Ishikawa (cell line): ENCODE measurements around the gene TENT5A.

Experiments used
- CEBPB ChIP-seq: IDR thresholded peaks from 2 replicates; pipeline ENCODE4 v1.6.1; 2012
- CREB1 ChIP-seq: IDR thresholded peaks from 2 replicates; pipeline ENCODE4 v1.6.1; 2012; ENCODE audit warnings: low read depth
- EGR1 ChIP-seq: IDR thresholded peaks from 2 replicates; pipeline ENCODE4 v1.6.1; 2012
- EP300 ChIP-seq: IDR thresholded peaks from 2 replicates; pipeline ENCODE4 v1.6.1; 2012; ENCODE audit warnings: borderline replicate concordance
- FOXM1 ChIP-seq: IDR thresholded peaks from 2 replicates; pipeline ENCODE4 v1.6.1; 2012; ENCODE audit warnings: low read depth, borderline replicate concordance
- MAX ChIP-seq: IDR thresholded peaks from 2 replicates; pipeline ENCODE4 v1.6.1; 2012
- NFIC ChIP-seq: IDR thresholded peaks from 2 replicates; pipeline ENCODE4 v1.6.1; 2012
- RAD21 ChIP-seq: IDR thresholded peaks from 2 replicates; pipeline ENCODE4 v1.6.1; 2012; ENCODE audit warnings: low read depth
- TAF1 ChIP-seq: IDR thresholded peaks from 2 replicates; pipeline ENCODE4 v1.6.1; 2012; ENCODE audit warnings: low read depth, mild to moderate bottlenecking
- TCF12 ChIP-seq: IDR thresholded peaks from 2 replicates; pipeline ENCODE4 v1.6.1; 2012; ENCODE audit warnings: low read depth
- TEAD4 ChIP-seq: IDR thresholded peaks from 2 replicates; pipeline ENCODE4 v1.6.1; 2012
- YY1 ChIP-seq: IDR thresholded peaks from 2 replicates; pipeline ENCODE4 v1.6.1; 2012; ENCODE audit warnings: low read depth
- ZBTB7A ChIP-seq: IDR thresholded peaks from 2 replicates; pipeline ENCODE4 v1.6.1; 2012; ENCODE audit warnings: low read depth
- TF ChIP-seq, protein P1 (sequence below): IDR thresholded peaks from 2 replicates; pipeline ENCODE4 v1.6.1; 2012; ENCODE audit warnings: low read depth, mild to moderate bottlenecking
- TF ChIP-seq, protein P2 (sequence below): IDR thresholded peaks from 2 replicates; pipeline ENCODE4 v1.6.1; 2012

TENT5A gene

DNA sequence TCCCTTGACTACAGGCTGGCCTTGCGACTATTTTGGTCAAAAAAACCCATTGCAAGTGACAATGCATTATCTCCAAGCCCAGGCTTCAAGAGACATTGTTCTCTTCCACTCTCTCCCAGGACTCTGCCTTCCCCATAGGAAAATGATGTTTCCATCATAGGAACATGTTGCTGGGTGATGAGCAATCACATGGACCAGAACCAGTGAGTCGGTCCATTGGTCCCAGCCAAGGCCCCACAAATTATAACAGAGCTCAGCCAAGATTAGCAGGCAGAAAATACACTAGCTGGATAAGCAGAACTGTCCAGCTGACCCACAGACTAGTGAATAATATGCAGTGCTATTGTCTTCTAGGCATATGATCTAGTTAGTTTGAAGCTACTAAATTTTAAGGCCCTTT is 27.4 kb downstream of the TENT5A start:
- TF ChIP-seq MAX = no peak
- TF ChIP-seq TEAD4 = no peak
- TF ChIP-seq, protein P1, sequence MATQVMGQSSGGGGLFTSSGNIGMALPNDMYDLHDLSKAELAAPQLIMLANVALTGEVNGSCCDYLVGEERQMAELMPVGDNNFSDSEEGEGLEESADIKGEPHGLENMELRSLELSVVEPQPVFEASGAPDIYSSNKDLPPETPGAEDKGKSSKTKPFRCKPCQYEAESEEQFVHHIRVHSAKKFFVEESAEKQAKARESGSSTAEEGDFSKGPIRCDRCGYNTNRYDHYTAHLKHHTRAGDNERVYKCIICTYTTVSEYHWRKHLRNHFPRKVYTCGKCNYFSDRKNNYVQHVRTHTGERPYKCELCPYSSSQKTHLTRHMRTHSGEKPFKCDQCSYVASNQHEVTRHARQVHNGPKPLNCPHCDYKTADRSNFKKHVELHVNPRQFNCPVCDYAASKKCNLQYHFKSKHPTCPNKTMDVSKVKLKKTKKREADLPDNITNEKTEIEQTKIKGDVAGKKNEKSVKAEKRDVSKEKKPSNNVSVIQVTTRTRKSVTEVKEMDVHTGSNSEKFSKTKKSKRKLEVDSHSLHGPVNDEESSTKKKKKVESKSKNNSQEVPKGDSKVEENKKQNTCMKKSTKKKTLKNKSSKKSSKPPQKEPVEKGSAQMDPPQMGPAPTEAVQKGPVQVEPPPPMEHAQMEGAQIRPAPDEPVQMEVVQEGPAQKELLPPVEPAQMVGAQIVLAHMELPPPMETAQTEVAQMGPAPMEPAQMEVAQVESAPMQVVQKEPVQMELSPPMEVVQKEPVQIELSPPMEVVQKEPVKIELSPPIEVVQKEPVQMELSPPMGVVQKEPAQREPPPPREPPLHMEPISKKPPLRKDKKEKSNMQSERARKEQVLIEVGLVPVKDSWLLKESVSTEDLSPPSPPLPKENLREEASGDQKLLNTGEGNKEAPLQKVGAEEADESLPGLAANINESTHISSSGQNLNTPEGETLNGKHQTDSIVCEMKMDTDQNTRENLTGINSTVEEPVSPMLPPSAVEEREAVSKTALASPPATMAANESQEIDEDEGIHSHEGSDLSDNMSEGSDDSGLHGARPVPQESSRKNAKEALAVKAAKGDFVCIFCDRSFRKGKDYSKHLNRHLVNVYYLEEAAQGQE = no peak
- TF ChIP-seq CEBPB = no peak

- TF ChIP-seq RAD21 (no peak), NFIC (no peak), ZBTB7A (no peak), CREB1 (no peak), TCF12 (no peak), TAF1 (no peak)
Measured at GRCh38 chr6:81722506-81723223, 29.8 kb downstream of the TENT5A start.

DNA sequence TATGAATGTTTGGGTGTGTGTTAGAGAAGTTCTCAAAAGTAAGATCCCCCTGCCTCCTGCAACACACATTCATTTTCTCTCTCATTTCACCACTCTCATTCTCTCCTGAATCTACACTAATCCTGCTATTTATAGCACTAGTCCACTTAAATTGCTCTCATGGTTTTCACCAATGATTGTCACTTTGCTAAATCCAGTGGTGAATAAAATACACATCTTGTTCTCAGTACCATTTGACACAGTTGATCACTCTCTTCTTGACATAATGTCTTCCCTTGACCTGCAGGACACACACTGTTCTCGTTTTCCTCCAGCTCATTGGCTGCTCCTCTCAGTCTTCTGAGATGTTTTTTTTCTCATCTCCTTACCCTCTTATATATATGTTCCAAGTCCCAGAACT is 32.1 kb downstream of the TENT5A start:
- TF ChIP-seq, protein P1 = no peak
- TF ChIP-seq TEAD4 = no peak
- no peak for TF ChIP-seq FOXM1
- no peak for TF ChIP-seq EGR1
- no peak for TF ChIP-seq RAD21
- TF ChIP-seq TAF1 = no peak
- no peak for TF ChIP-seq CREB1
- no peak for TF ChIP-seq CEBPB
- TF ChIP-seq, protein P2, sequence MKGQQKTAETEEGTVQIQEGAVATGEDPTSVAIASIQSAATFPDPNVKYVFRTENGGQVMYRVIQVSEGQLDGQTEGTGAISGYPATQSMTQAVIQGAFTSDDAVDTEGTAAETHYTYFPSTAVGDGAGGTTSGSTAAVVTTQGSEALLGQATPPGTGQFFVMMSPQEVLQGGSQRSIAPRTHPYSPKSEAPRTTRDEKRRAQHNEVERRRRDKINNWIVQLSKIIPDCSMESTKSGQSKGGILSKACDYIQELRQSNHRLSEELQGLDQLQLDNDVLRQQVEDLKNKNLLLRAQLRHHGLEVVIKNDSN = no peak
- TF ChIP-seq ZBTB7A = no peak
- TF ChIP-seq NFIC = no peak
- TF ChIP-seq EP300 = no peak
- no peak for TF ChIP-seq YY1
- no peak for TF ChIP-seq MAX
- TF ChIP-seq TCF12 = no peak

DNA sequence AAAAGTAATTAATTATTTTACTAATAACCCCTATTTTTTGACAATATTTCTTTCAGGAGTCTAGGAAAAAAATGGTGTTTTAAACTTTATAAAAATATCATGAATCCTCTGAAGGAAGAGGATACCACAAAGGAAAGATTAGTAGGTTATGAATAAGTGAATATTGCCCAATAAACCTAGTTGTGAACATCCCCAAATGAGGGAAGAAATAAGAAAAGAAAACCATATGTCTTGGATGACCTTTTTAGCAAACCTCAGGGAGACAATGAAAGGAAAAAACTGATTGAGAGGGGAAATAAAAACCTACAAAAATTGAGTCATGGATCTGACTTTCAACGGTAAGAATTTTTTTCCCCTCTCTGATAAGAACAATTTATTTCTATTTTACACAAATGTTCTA is 34.4 kb downstream of the TENT5A start:
- no peak for TF ChIP-seq ZBTB7A

DNA sequence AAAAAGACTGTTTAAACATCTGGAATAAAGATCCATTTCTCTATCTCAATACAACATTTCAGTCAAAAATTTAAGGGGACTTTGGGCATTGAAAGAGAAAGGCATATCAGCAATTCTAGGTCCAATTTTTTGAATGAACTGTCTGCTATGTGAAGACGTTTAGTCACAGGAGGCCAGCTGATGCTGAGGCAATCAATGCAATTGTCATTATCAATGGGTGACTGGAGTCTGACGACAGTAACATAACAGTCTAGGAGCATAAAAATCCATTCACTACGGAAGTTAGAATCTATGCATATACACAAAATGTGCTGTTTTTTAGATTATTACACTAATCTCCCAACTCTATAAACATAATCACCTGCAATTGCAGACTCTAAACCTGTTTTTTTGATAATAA is 37.8 kb downstream of the TENT5A start:
- TF ChIP-seq TAF1 (no peak), TEAD4 (no peak), TCF12 (no peak), ZBTB7A (no peak), EGR1 (no peak)
- TF ChIP-seq, protein P2 = no peak

DNA sequence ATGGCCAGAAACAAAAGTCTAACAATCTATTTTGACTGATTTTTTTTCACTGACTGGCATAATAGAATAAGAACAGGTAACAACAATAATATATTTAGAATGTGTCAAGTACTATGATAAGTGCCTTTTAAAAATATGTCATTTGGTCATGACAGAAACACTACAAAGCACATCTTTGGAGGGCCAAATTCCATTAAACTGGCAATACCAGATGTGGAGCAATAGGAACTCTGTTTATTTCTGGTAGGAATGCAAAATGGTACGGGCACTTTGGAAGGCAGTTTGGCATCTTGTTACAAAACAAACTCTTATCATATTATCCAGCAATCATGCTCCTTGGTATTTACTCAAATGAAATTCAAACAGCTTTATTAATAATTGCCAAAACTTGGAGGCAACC is 39.3 kb downstream of the TENT5A start:
- TF ChIP-seq ZBTB7A = no peak
- no peak for TF ChIP-seq YY1
- no peak for TF ChIP-seq EGR1

GRCh38 chr6:81708113-81708699 is 44.3 kb downstream of the TENT5A start:
- no peak for TF ChIP-seq YY1
- TF ChIP-seq TCF12 = no peak
- TF ChIP-seq FOXM1 = no peak
- TF ChIP-seq TAF1 = no peak
- no peak for TF ChIP-seq CEBPB
- no peak for TF ChIP-seq CREB1
- no peak for TF ChIP-seq RAD21
- no peak for TF ChIP-seq TEAD4
- TF ChIP-seq, protein P1 = no peak
- no peak for TF ChIP-seq ZBTB7A
